Right cardiac atrium (tissue), 5 donors: Measurements from ENCODE around the gene ZNF732. TPM values are rescaled to one million over a fixed set of nuclear protein-coding genes. Genes with fewer than 3 reads are reported as not detected.
"Not testable (repeated sequence)": the region's sequence is repeated elsewhere in the genome, so short reads cannot be mapped to it uniquely, and the experiment has no call there.

Source experiments
- ATAC-seq, 2 donors: fragments of 200-7000 bp; cut with Tn5 transposase; one replicate each; pipeline versions ENCODE4 v1.8.0 to v1.9.1; 2020; ENCODE audit warnings: moderate library complexity in 2 of 2, mild to moderate bottlenecking in 1 of 2
- DNase-seq, 3 donors: peaks; one replicate each; pipeline ENCODE4 v3.0.0-alpha.2; 2020
- H3K27ac ChIP-seq: one replicate; pipeline ENCODE4 v1.5.1; 2013; ENCODE audit warnings: mild to moderate bottlenecking, low read length, control low read depth, moderate library complexity
- H3K27me3 ChIP-seq: one replicate; pipeline ENCODE4 v1.6.1; 2013; ENCODE audit not compliant: control insufficient read depth, insufficient read depth
- H3K4me1 ChIP-seq: one replicate; pipeline ENCODE4 v1.6.1; 2013; ENCODE audit warnings: low read length; ENCODE audit not compliant: control insufficient read depth, insufficient read depth
- H3K4me3 ChIP-seq: one replicate; pipeline ENCODE4 v1.5.1; 2013; ENCODE audit warnings: low read length, control low read depth
- H3K9me3 ChIP-seq: one replicate; pipeline ENCODE4 v1.6.1; 2013; ENCODE audit warnings: low read length; ENCODE audit not compliant: control insufficient read depth
- WGBS: extraction: QIAGEN DNeasy Blood & Tissue Kit; methylation state at CpG from one replicate; pipeline ENCODE4 v1.1.7; 2013; 5-methylcytosine and 5-hydroxymethylcytosine counted together
- intact Hi-C, 4 donors: fragments of 100-400 bp; cut with DNase I; formaldehyde crosslinking; loops; one replicate each; pipeline versions ENCODE4 v1.11.0 to v1.14.0; 2022 to 2023
- polyA plus RNA-seq: library from polyadenylated mRNA; stranded (reverse); fragments of 200-250 nt; gene quantifications from one replicate; pipeline ENCODE4 v1.2.3, GENCODE V29; 2013
- total RNA-seq, 4 donors: library from RNA; stranded (reverse); fragmentation: NEBNext Ultra II Directional; extraction: Animal tissue kit (Norgen Biotek cat#: 25700); gene quantifications; one replicate each; pipeline ENCODE4 v1.2.1, GENCODE V29; 2021
- donor health status: healthy with polysubstance abuse.
- donor health status: DM: no; HTN: yes; CAD: no.
- donor health status: DM: no; HTN: no; CAD: no.
- donor health status: DM: no; HTN: yes; CAD: no; lungs with severe emphysema.
- donor health status: DM: yes; HTN: yes; CAD: no.

ZNF732 gene
- total and polyA plus RNA-seq, 5 donors: 0.09 to 0.25 TPM; not detected in 3

DNA sequence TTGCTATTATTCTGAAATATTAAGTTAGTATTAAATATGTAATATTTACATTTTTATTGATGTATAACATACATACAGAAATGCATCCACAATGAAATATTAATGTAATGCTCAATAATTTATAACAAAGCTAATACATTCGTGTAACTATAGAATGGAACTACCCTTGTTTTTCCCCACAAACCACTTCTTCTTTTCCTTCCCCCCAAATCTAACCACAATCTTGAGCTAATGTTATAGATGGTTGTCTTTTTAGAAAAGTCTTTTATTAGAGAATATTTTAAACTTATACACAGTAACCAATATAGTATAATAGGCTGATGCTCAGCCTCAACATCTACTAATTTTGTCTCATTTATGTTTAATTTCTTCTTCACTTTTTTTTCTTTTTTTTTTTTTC lies 4.5 kb upstream of the ZNF732 start:
- intact Hi-C loops: no loop called here
- WGBS: 74% methylated on average over 1 of the region's 1 CpG
- DNase-seq (no peak), ATAC-seq (no peak)
- Histone ChIP-seq H3K4me1 (peaks cover 2% of the 10 kb centered on the region), H3K27me3 (no peaks in the 10 kb centered on the region), H3K9me3 (no peaks in the 10 kb centered on the region), H3K4me3 (no peak overlapping the region), H3K27ac (no peak overlapping the region)

DNA sequence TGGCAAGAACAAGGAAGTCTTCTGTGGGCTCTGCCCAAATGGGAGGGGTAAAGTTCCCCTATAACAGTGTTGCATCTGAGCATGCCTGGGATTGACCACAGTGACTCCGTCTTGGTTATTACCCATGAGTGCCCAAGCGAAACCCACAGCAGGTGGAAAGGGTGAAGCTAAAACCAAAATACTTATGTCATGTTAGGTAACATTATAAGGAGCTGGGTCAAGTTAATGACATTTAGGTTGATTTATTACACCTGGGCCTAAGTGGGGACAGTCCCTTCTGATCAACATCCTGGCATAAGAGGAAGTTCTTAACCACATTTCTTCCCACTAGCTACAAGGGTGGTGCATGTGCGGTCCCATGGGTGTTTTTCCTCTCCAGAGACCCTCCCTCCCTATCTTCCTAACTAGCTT lies 1.3 kb upstream of the ZNF732 start:
- ATAC-seq: no peak
- H3K27ac ChIP-seq: no peak overlapping the region
- peaks cover 2% of the 10 kb centered on the region for H3K4me1 ChIP-seq
- no peaks in the 10 kb centered on the region for H3K27me3 ChIP-seq
- no peak overlapping the region for H3K4me3 ChIP-seq
- no peak for DNase-seq
- 88% methylated on average over 3 of the region's 3 CpGs for WGBS
- intact Hi-C loops: no loop called here
- H3K9me3 ChIP-seq: no peaks in the 10 kb centered on the region

DNA sequence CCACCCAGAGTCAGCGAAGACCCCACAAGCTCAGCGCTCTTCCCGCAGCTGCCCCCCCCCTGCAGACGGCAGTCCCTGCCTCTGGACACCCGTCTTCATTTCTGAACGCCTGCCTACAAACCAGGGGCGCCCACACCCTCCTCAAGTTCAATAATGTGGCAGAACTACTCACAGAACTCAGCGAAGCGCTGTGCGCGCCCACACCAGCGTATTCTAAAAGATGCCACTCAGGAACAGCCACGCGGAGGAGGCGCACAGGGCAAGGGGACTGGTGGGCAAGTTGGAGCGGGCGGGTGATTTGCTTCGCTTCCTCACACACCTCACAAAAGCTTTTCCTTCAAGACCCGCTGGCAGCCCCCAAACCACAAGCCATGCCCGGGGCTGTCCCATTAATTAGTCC lies 758 bp downstream of the ZNF732 start:
- ATAC-seq, H3K27me3 ChIP-seq, H3K27ac ChIP-seq, H3K4me1 ChIP-seq, intact Hi-C loops, DNase-seq, H3K9me3 ChIP-seq: not testable (repeated sequence)
- peak overlapping the region; percentile 56 for H3K4me3 ChIP-seq
- 9% methylated on average over 20 of the region's 20 CpGs for WGBS

DNA sequence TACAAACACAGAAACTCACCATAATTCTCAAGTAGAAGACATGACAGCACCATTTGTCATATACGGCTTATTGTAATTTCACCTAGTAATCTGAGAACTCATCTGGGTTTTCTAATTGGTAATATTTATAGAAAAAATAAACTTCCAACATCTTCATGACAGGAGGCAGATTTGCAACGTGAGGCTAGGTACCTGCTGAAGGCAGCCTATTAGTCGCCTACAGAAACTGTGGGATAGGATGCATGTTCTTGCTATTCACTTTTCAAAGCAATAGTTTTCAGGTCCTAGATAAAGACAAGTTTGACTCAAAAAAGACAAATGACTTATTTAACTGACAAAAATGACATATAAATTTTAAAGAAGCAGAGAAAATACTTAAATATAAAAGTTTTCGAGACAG lies 2.9 kb downstream of the ZNF732 start:
- Histone ChIP-seq H3K27ac (no peak overlapping the region), H3K9me3 (peaks cover 1% of the 10 kb centered on the region), H3K4me1 (peaks cover 2% of the 10 kb centered on the region), H3K27me3 (no peaks in the 10 kb centered on the region), H3K4me3 (no peak overlapping the region)
- no peak for DNase-seq
- 94% methylated on average over 4 of the region's 4 CpGs for WGBS
- intact Hi-C loops: no loop called here
- no peak for ATAC-seq

DNA sequence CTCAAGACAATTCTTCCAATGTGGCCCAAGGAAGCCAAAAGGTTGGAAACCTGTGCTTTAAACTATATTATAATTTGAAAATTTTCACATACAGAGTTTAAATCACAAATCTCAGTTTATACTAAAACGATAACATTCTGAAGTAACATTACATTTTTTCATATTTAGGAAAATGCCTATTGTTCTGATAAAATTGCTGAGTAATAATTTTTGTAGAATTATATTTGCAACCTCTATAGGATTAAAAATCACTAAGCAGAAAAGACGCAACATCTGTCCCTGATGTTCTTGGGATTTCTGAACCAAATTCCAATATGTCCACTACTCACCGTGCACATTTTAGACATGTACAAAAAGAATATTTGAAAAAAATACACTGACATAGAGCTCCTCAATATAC lies 10.5 kb downstream of the ZNF732 start:
- DNase-seq: no peak
- peaks cover 1% of the 10 kb centered on the region for H3K9me3 ChIP-seq
- intact Hi-C loops: no loop called here
- H3K4me1 ChIP-seq: no peaks in the 10 kb centered on the region
- no peak overlapping the region for H3K4me3 ChIP-seq
- H3K27ac ChIP-seq: no peak overlapping the region
- H3K27me3 ChIP-seq: no peaks in the 10 kb centered on the region
- no peak for ATAC-seq
- 98% methylated on average over 3 of the region's 3 CpGs for WGBS

DNA sequence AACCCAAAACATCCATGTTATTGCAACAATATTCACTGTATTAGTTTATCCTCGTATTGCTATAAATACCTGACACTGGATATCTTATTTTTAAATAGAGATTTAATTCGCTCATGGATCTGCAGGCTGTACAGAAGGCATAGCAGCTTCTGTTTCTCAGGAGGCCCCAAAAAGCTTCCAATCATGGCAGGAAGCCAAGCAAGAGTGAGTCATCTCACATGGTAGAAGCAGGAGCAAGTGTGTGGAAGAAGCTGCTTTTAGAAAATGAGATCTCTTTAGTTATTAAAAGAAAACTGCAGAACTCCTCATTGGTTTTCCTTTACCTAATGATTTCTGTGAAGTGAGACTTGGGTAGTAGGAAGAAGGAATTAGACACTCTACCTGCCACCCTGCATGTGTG lies 16.4 kb downstream of the ZNF732 start:
- no peaks in the 10 kb centered on the region for H3K27me3 ChIP-seq
- 91% methylated on average over 2 of the region's 2 CpGs for WGBS
- no peak overlapping the region for H3K4me3 ChIP-seq
- DNase-seq (no peak), ATAC-seq (no peak)
- no peak overlapping the region for H3K27ac ChIP-seq
- intact Hi-C loops: no loop called here
- H3K4me1 ChIP-seq: no peaks in the 10 kb centered on the region
- H3K9me3 ChIP-seq: peaks cover 5% of the 10 kb centered on the region

DNA sequence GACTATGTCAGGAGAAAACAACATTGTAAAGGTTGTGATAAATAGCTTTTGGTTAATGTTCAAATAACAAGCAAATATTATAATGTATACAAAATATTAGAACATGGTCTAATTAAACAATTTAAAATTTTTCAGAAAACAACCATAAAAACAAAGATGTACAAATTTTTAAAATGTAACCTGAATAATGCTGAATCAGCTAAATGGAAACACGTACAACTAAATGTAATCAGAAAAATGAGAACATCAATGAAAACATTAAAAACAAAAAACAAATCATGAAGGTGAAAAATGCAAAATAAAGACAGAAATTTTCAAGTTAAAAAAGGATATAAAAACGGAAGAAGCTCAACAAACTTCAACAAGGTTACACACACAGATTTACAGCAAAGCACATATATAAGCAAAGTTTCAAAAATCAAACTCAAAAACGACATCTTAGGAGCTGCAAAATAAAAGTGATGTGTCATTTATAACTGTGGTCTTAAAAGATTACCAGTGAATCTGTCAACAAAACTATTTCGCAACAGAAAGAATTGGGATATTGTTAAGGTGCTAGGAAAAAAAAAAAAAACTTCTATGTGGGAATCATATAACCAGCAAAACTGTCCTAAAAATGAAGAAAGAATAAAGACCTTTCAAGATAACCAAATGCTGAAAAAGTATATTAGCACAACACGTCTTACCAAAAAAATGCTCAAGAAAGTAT lies 31.8 kb downstream of the ZNF732 start:
- intact Hi-C loops: no loop called here
- no peak for ATAC-seq
- Histone ChIP-seq H3K27ac (no peak overlapping the region), H3K4me1 (no peaks in the 10 kb centered on the region), H3K9me3 (peaks cover 2% of the 10 kb centered on the region), H3K4me3 (no peak overlapping the region), H3K27me3 (no peaks in the 10 kb centered on the region)
- WGBS: 96% methylated on average over 5 of the region's 5 CpGs
- DNase-seq: no peak

DNA sequence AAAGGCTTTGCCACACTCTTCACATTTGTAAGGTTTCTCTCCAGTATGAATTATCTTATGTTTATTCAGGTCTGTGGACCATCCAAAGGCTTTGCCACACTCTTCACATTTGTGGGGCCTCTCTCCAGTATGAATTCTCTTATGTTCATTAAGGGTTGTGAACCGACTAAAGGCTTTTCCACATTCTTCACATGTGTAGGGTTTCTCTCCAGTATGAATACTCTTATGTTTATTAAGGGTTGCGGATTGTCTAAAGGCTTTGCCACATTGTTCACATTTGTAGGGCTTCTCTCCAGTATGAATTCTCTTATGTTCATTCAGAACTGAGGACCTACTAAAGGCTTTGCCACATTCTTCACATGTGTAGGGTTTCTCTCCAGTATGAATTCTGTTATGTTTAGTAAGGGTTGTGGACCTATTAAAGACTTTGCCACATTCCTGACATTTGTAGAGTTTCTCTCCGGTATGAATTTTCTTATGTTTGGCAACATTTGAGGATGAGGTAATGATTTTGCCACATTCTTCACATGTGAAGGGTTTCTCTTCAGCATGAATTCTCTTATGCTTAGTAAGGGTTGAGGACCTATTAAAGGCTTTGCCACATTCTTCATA lies 33.7 kb downstream of the ZNF732 start:
- DNase-seq (no peak), ATAC-seq (no peak)
- Histone ChIP-seq H3K4me1 (no peaks in the 10 kb centered on the region), H3K9me3 (peaks cover 4% of the 10 kb centered on the region), H3K4me3 (no peak overlapping the region), H3K27ac (no peak overlapping the region), H3K27me3 (no peaks in the 10 kb centered on the region)
- intact Hi-C loops: no loop called here
- 97% methylated on average over 3 of the region's 3 CpGs for WGBS

DNA sequence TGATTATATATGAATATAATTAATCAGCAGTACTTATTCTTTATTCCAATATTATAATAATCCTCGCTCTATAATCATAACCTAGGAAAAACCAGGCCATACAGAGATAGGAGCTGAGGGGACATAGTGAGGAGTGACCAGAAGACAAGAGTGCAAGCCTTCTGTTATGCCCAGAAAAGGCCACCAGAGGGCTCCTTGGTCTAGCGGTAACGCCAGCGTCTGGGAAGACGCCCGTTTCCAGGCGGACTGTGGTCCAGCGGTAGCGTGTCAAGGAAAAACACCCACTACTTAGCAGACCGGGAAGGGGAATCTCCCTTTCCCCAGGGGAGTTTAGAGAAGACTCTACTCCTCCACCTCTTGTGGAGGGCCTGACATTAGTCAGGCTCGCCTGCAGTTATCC lies 46.0 kb downstream of the ZNF732 start:
- H3K4me1 ChIP-seq, H3K4me3 ChIP-seq, H3K27ac ChIP-seq, intact Hi-C loops, ATAC-seq, DNase-seq, H3K27me3 ChIP-seq: not testable (repeated sequence)
- H3K9me3 ChIP-seq: peaks cover 13% of the 10 kb centered on the region
- 67% methylated on average over 11 of the region's 11 CpGs for WGBS

DNA sequence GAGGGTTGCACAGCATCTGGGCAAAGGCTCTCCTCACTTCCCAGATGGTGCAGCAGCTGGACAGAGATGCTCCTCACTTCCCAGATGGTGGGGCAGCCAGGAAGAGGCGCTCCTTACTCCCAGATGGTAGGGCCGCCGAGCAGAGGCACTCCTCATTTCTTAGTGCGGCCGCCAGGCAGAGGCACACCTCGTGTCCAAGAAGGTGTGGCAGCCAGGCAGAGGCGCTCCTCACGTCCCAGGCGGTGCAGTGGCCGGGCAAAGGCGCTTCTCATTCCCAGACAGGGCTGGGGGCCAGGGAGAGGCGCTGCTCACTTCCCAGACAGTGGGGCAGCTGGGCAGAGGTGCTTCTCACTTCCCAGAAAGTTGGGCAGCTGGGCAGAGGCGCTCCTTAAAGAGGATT lies 48.8 kb downstream of the ZNF732 start:
- peak in 1 of 3 donors; percentile 18 for DNase-seq
- peaks cover 8% of the 10 kb centered on the region for H3K9me3 ChIP-seq
- no peak overlapping the region for H3K4me3 ChIP-seq
- ATAC-seq: no peak
- no peaks in the 10 kb centered on the region for H3K27me3 ChIP-seq
- 98% methylated on average over 13 of the region's 13 CpGs for WGBS
- intact Hi-C loops: no loop called here
- H3K4me1 ChIP-seq: no peaks in the 10 kb centered on the region
- H3K27ac ChIP-seq: no peak overlapping the region

DNA sequence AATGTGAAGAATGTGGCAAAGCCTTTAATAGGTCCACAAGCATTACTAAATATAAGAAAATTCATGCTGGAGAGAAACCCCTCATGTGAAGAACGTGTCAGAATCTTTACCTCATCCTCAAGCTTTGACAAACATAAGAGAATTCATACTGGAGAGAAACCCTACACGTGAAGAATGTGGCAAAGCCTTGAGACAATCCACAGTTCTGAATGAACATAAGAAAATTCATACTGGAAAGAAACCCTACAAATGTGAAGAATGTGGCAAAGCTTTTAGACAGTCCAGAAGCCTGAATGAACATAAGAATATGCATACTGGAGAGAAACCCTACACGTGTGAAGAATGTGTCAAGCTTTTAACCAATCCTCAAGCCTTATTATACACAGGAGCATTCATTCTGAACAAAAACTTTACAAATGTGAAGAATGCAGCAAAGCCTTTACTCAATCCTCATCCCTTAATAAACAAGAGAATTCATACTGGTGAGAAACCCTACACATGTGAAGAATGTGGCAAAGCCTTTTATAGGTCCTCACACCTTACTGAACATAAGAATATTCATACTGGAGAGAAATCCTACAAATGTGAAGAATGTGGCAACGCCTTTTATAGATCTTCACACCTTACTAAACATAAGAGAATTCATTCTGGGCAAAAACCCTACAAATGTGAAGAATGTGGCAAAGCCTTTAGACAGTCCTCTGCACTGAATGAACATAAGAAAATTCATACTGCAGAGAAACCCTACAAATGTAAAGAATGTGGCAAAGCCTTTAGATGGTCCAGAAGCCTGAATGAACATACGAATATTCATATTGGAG lies 51.1 kb downstream of the ZNF732 start:
- peaks cover 3% of the 10 kb centered on the region for H3K9me3 ChIP-seq
- no peaks in the 10 kb centered on the region for H3K4me1 ChIP-seq
- DNase-seq (no peak), ATAC-seq (no peak)
- H3K4me3 ChIP-seq: no peak overlapping the region
- H3K27me3 ChIP-seq: no peaks in the 10 kb centered on the region
- WGBS: 93% methylated on average over 5 of the region's 5 CpGs
- intact Hi-C loops: no loop called here
- H3K27ac ChIP-seq: no peak overlapping the region
